ENCODE data around the gene MCC. TPM values are rescaled to one million over a fixed set of nuclear protein-coding genes. Genes with fewer than 3 reads are reported as not detected.

The MCC gene
- total RNA-seq, 1 experiment from 2014 or later, result 8.1 TPM

- no peak for DNase-seq (ENCODE audit: low read depth)
Measured at GRCh38 chr5:113060408-113061025, 427.7 kb downstream of the MCC start.

- DNase-seq (ENCODE audit: low read depth), result no peak
Measured at GRCh38 chr5:113059232-113060040, 428.8 kb downstream of the MCC start.

- no peak for DNase-seq (ENCODE audit: low read depth)
Measured at GRCh38 chr5:113058706-113059226, 429.5 kb downstream of the MCC start.

- DNase-seq (ENCODE audit: low read depth), result no peak
Measured at GRCh38 chr5:113058269-113058668, 430.0 kb downstream of the MCC start.

GRCh38 chr5:113057557-113057984 lies 430.7 kb downstream of the MCC start:
- DNase-seq (ENCODE audit: low read depth), result no peak

GRCh38 chr5:113056988-113057387 lies 431.3 kb downstream of the MCC start:
- DNase-seq (ENCODE audit: low read depth), result no peak

- DNase-seq (ENCODE audit: low read depth), result no peak
Measured at GRCh38 chr5:113054899-113055298, 433.4 kb downstream of the MCC start.

GRCh38 chr5:113053511-113053995 lies 434.7 kb downstream of the MCC start:
- DNase-seq (ENCODE audit: low read depth), result no peak

- no peak for DNase-seq (ENCODE audit: low read depth)
Measured at GRCh38 chr5:113052041-113052795, 436.0 kb downstream of the MCC start.

- peak; percentile 88 for DNase-seq (ENCODE audit: low read depth)
Measured at GRCh38 chr5:113050721-113051382, 437.4 kb downstream of the MCC start.

- no peak for DNase-seq (ENCODE audit: low read depth)
Measured at GRCh38 chr5:113048931-113049330, 439.3 kb downstream of the MCC start.

- no peak for DNase-seq (ENCODE audit: low read depth)
Measured at GRCh38 chr5:113047733-113048652, 440.3 kb downstream of the MCC start.

GRCh38 chr5:113047234-113047633 lies 441.0 kb downstream of the MCC start:
- DNase-seq (ENCODE audit: low read depth), result peak; percentile 63

- no peak for DNase-seq (ENCODE audit: low read depth)
Measured at GRCh38 chr5:113044776-113045465, 443.3 kb downstream of the MCC start.

- DNase-seq (ENCODE audit: low read depth), result no peak
Measured at GRCh38 chr5:113043491-113043931, 444.7 kb downstream of the MCC start.

- DNase-seq (ENCODE audit: low read depth), result no peak
Measured at GRCh38 chr5:113042491-113043243, 445.6 kb downstream of the MCC start.

GRCh38 chr5:113040672-113041260 lies 447.5 kb downstream of the MCC start:
- DNase-seq (ENCODE audit: low read depth), result no peak

- no peak for DNase-seq (ENCODE audit: low read depth)
Measured at GRCh38 chr5:113039934-113040285, 448.3 kb downstream of the MCC start.
